Stimulated activated CD8-positive, alpha-beta memory T cell treated with anti-CD3 and anti-CD28 coated beads, Interleukin-15, amount 100 ng/mL, for 24 hours (primary cell): ENCODE results near the gene SLC24A2.
"Not testable (repeated sequence)": the region's sequence is repeated elsewhere in the genome, so short reads cannot be mapped to it uniquely, and the experiment has no call there.

Source experiments
- DNase-seq: peaks from one replicate; pipeline ENCODE4 v3.0.0-alpha.2; 2020; ENCODE audit warnings: low read depth

The SLC24A2 gene

DNA sequence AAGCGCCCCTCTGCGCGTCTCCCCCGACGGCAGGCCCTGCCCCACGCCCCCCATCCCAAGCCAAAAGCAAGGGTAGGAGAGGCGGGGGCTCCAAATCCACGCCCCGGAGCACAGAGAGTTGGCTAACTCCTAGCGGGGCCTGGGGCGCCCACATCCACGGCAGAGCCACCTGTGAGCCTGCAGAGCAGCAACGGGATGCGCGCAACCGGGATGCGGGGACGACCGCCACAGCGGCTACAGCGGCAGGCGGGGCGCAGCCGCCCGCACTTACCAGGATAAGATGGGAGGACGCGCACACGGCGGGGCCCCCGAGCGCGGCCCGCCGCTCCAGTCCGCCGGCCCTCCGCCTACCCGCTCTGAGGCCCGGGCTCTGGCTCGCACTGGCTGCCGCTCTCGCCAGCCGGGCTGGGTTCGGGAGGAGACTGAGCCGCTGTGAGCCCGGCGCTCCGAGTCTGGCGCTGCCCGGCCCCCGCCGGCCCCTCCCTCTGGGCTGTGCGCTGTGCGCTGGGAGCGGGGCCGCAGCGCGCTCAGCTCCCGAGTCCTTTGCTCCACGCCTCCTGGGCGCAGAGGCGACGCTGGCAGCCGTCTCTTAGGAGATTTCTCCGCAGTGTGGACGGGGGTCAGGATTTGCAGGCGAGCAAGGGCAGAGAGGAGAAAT is at the start of gene SLC24A2:
TSS of gene SLC24A2 (minus strand) at position 424 of the 658 bp plus-strand sequence.
- DNase-seq: no peak

DNA sequence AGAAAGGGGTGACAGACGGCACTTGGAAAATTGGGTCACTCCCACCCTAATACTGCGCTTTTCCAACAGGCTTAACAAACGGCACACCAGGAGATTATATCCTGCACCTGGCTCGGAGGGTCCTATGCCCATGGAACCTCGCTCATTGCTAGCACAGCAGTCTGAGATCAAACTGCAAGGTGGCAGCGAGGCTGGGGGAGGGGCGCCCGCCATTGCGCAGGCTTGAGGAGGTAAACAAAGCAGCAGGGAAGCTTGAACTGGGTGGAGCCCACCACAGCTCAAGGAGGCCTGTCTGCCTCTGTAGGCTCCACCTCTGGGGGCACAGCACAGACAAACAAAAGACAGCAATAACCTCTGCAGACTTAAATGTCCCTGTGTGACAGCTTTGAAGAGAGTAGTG is 44.5 kb upstream of the SLC24A2 start:
- DNase-seq: not testable (repeated sequence)

DNA sequence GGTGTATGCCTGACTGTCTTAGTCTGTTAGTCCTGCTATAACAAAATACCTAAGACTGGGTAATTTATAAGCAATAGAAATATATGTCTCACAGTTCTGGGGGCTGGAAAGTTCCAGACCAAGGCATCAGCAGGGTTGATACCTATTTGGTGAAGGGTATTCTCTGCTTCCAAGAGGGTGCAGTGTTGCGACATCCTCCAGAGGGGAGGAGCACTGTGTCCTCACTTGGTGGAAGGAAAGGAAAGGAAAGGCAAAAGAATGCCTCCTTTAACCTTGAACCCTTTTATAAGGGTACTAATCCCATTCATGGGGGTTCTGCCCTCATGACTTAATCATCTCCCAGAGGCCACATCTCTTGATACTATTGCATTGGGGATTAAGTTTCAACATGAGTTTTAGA is 42.0 kb upstream of the SLC24A2 start:
- DNase-seq: no peak

DNA sequence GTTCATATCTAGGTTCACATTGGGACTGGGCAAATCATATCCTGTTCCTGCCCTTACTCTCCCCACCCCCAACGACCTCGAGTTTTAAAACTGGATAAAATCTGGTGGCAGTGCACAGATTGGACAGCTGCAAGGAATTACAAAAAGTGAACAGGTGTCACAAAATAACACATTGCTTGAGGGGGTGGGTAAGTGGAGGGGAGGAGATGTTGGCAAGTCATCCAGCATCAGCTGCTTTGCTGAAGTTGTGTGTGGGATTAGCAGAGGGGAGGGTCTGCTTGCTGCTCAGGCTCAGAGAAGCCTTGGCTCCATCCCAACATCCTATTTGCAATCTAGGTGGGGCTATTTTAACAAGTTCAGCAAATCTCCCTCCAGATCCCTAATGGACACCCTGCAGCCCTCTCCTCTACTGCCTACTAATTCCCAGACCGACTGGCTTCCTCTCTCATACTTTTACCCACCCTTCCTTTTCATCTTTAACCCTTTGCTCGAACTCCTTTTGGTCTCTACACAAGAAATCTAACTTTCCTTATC is 39.8 kb upstream of the SLC24A2 start:
- DNase-seq: no peak

DNA sequence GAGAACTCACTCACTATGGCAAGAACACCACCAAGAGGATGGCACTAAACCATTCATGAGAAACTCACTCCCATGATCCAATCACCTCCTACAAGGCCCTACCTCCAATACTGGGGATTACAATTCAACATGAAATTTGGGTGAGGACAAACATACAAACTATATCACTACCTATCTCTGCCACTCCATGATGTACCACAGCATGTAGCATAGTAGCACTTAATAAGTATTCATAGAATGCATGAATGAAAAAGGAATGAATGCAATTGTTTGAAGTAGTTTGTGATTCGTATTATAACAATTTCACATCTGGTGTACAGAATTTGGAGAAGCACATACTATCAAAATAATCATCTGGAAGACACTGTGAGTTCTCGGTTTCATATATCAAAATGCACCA is 27.9 kb upstream of the SLC24A2 start:
- no peak for DNase-seq

DNA sequence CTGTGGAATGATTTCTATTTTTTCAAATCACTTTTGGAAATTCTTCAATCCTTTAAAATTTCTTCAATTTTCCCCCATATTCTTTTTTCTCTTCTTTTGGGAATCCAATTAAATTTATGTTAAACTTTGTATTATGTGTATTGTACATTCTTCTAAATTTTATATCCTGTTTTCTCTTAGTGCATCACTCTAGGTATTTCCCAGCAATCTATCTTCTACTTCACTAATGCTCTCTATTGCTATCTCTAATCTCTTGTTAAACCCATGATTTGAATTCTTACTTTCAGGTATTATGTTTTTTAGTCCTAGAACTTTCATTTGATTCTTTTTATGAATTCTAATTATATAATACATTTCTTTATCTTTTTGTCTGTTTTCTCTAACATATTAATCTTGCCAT is 23.4 kb upstream of the SLC24A2 start:
- DNase-seq: no peak

DNA sequence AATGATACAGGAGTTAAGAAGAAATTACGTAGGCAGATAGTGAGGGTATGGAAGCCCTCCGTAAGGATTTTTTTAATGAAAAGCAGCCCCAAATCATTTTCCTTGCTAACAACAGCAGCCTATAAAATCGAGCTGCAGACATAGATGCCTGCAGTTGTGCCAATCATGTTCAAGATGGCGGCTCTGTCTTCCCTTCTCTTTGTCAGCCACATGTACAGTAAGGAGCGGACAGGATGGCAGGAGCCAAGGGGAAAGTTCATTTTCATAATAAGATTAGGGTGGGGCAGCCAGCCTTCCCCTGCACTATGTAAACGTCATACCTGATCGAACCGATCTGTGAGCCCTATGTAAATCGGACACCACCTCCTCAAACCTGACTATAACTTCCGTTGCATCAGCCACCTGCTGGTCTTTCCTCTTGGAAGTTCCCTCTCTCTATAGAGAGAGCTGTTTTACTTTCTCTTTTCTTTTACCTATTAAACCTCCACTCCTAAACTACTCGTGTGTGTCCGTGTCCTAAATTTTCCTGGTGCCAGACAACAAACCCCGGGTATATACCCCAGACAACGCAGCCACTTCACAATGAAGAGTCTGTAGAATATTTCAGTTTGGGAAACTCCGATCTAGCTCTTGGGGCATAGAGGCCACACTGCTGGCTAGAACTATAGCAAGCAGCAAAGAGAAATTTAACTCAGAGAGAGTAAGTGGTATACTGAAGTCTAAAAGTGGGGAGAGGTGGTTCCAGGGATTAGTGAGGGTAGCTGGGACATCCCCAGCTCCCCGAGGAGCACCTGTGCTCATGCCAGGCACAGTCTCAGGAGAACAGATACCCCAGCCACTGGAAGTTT is 20.8 kb upstream of the SLC24A2 start:
- DNase-seq: no peak

DNA sequence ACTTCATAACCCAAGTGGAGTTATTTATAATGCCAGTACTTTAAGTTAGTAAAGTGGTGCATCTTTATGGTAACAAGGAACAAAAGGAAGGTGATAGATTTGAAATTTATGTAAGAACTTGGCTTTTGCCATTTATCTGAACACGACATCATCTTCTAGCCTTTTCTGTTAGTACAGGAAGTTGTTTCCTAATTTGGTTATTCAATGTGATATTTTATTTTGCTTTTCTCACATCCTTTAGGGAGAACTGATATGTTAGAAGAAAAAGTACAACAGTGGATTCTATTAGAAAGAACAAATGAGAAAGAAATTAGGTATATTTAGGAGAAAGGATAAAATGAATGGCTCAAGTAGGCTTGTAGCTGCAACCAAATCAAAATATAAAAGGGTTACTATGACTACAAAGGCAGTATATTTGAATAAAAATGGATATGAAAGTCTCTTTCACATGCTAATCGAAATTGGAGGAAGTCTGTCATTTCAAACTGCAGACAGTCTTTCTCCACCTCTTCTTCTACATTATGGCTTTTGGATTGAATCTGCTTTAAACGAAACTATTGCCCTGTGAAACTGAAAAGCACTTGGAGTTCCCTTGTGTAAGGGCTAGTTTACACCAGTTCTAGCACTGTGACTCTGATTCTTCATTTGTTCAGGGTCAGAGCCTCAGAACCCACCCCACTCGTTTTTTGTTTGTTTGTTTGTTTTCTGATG is 18.5 kb upstream of the SLC24A2 start:
- no peak for DNase-seq

DNA sequence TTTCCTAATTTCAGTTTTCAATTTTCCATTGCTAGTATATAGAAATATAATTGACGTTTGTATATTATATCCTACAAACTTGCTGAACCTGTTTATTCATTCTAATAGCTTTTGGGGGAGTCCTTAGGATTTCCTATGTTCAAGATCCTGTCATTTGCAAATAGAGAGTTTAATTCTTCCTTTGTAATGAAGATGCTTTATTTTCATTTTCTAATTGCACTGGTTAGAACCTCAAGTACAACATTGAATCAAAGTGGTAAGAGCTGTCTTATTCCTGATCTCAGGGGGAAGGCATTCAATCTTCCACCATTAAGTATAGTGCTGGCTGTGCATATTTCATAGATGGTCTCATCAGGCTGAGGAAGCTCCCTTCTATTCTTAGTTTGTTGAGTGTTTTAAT is 15.6 kb upstream of the SLC24A2 start:
- DNase-seq: no peak

DNA sequence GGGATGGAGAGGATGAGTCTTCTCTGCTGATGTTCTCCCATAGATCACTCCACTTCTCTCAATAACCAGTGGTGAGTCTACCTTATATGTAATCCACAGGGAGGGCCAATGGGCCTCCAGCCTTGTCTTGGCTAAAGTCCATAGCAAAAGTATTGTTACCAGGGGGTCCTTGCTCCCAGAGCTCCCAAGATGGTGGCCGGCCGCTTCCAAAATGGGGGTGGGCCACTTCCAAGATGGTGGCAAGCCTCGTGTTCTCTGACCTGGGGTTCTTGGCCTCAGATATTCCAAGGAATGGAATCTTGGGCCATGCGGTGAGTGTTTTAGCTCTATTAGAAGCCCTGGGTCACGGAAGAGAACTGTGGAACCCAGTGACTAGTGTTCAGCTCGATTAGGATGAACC is 12.0 kb upstream of the SLC24A2 start:
- no peak for DNase-seq

DNA sequence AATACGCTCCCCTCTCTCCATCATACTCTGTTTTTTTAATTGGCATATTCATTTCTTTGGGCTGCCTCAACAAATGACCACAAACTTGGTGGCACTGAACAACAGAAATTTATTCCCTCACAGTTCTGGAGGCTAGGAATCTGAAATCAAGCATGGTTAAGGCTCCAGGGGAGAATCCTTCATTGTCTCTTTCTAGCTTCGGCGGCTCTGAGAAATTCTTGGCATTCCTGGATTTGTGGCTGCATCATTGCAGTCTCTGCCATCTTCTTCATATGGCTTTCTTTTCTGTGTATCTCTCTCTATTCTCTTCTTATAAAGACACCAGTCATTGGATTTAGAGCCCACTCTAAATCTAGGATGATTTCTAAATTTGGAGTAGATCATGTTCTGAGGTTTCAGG is 10.9 kb upstream of the SLC24A2 start:
- no peak for DNase-seq

DNA sequence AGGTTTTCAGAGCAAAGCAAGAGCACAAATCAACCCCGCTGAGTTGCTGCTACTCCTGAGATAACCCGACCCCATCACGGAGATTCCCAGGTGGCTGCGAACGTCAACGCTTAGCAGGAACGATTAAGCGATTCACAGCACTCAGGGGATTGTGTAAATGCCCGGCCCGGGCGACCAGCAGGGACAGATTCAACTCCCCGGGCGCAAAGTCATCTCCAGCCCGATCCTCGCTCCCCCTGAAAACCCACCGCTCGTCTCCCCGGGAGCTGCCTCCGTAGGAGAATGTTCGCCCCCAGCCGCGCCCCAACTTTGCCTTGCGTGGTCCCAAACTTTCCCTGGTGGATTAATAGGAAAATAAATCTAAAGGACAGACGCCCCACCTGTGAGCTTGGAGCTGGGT is 685 bp downstream of the SLC24A2 start:
- no peak for DNase-seq

DNA sequence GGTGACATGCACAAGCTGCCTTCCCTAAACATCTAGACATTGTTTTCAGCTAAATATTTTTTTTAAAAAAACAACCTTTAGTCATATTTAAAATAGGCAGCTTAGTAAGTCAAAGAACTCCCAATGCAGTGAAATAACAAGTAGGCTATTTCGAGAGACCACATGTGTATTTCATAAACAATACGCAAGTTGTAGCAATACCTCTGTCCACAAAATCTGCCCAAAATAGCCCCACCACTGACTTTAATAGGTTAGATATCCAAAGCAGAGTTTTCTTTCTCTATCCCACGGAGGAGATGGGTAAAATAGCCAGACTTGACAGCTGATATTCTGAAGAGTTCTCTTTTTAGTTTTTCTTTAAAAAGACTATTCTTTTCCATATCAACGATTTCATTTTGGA is 1.2 kb downstream of the SLC24A2 start:
- DNase-seq: no peak

DNA sequence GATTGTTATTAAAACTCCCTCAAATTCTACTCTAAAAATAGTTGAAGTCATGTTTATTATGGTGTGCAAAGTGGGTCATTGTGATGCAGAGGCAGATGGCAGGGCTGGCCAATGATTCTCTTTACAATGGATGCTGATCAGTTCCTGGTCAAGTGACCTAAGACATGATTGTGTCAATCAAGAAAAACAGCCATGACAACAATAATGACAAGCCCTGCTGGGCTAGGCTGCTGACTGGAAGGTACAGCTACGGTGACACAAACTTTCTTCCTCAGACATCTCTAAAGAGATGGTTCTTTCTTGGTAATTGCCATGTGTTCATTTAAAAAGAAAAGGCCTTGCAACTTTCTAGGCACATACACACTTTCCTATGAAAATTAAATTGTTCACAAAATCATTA is 3.6 kb downstream of the SLC24A2 start:
- no peak for DNase-seq

DNA sequence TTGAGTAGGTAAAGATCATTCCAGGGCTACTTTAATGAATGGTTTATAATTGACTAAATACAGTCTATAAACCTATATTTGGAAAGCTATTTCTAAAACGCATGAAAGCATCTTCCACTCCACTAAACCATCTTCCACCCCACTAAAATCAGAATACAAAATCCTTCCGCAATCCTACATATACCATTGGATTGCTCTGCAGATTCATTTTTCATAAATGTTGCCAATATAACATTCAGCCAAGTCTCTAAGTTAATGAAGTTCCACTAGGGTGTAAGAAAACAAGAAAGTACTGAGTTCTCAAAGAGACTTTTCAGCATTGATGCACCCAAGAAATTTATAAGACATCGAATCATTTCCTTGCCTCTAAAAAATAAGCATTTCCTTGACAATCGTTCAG is 4.7 kb downstream of the SLC24A2 start:
- no peak for DNase-seq

DNA sequence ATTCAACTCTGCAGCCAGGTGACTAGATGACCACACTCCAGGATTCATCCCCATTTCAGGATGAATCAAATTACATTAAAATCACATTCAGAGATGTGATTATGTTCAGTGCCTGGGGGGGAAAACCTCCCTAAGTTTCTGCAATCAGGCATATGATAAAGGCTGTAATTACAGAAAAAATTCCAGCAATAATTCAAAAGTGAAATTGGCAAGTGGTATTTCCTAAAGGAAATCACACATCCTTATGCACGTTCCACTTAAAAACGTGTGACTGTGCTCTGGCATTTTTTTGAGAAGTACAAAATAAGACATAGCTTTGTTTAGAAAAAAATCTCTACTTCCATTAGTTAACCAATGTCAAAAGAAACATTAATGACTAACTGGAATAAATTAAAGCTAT is 5.3 kb downstream of the SLC24A2 start:
- DNase-seq: no peak

DNA sequence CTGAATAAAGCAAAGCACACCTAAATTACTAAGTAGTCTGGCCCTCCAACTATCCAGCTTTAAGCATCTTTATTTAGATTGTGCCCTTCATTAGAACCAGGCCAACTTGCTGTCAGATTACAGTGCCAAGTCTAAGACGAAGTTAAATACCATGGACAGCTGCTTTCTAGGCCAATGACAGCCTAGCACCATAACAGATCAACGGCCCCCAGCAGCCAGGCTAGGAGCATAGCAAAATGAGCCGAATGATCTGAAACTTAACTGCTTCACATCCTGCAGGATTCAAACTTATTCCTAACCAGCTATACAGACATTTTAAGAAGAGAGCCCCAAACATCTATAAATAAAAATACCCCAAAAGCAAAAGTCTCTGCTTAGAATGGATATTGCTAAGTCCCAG is 6.8 kb downstream of the SLC24A2 start:
- DNase-seq: no peak

DNA sequence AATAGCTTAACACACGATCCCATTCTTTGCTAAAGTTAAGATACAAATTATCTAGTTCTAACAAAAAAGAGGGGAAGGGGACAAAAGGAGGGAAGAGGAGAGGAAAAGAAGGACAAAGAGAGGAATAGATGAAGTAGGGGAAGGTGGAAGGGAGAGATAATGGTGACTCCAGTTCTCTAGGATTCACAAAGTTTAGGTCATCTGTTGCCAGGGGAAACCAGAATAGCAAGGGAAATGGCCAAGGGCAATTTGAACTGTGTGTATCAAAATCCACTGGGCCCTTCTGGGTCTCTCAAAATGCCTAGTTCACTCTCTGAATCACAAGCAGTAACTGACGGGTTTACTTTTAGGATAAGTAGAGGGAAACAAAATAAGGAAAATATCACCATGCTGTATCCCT is 7.6 kb downstream of the SLC24A2 start:
- no peak for DNase-seq

DNA sequence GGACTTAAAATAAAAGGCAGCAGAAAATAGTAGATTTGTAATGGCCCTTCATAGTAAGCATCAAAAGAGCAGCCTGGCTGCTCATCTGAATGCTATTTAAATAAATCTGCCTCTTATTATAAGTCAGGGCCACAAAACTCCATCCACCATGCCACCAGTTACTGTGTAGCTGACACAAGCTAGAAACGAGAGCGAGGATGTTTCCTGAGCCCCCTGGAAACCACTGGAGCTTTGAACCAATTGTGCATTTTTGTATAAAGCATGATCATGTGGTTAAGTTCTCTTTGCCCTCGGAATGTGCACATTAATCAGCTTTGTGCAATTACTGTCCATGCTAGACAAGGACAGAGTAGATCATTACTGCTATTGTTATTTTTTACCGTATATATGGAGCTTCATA is 17.4 kb downstream of the SLC24A2 start:
- no peak for DNase-seq

DNA sequence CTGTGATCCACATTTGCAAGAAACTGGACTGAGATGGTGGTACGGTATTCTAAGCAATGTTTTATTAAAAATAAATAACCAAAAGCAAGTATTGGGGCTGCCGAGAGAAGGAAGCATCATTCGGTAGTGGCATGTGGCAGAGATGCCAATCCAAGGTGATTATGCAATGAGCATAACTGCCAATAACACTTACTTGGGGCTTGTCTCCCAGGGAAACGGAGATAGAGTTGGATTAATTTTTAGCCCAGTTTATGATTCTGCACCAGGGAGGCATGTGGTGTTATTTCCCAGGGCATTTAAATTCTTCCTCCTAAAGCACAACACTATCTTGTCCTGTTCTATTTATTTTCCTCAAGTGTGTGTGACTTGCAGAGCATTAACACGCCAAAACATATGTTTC is 17.9 kb downstream of the SLC24A2 start:
- no peak for DNase-seq

DNA sequence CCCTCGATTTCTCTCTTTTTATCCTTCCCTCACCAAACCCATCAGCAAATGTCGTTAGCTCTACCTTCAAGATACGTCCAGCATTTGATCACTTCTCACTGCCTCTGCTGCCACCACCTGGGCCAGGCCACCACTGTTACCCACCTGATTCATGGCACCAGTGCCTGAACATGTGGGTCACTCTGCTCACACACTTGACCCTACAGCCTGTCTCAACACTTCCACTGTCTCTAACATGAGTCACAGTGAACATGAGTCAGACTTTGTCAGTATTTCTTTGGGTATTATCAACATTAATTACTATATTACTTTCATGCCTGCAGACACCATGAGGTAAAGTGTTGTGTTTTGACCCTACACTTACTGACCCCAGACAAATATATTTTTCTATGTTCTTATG is 19.6 kb downstream of the SLC24A2 start:
- no peak for DNase-seq

DNA sequence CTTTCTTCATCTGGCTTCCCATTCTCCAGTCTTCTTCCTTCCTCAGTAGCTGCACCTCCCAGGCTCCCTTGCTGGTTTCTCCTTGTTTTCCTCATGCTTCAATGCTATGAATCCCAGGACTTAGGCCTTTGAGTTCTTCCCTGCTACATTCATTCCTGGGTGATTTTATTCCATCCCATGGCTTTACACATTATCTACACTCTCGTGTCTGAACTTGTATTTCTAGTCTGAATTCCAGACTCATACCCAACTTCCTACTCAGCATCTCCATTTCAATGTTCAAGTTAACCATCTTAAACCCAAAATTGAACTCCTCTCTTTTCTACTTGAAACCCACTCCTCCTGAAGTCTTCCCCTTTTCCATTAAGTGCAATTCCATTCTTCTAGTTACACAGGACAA is 20.0 kb downstream of the SLC24A2 start:
- DNase-seq: no peak

DNA sequence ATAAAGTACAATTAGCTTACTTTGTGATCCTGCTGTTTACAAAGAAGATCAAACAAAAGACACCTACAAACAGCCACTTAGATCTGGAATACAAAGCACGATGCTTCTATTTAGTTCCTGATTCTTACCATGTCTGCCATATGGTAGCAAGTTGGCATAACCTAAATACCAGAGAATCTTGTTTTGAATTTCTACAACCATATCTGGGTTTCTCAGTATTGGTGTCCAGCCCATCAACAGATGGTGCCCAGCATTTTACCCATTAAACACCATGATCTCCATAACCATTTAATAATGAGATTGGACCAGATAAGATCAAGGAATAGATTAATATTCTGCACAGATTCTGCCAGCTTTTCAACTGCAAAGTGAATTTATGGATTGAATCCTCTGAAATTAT is 29.8 kb downstream of the SLC24A2 start:
- DNase-seq: no peak
